ENCODE data around the gene C1QTNF6.

DNA sequence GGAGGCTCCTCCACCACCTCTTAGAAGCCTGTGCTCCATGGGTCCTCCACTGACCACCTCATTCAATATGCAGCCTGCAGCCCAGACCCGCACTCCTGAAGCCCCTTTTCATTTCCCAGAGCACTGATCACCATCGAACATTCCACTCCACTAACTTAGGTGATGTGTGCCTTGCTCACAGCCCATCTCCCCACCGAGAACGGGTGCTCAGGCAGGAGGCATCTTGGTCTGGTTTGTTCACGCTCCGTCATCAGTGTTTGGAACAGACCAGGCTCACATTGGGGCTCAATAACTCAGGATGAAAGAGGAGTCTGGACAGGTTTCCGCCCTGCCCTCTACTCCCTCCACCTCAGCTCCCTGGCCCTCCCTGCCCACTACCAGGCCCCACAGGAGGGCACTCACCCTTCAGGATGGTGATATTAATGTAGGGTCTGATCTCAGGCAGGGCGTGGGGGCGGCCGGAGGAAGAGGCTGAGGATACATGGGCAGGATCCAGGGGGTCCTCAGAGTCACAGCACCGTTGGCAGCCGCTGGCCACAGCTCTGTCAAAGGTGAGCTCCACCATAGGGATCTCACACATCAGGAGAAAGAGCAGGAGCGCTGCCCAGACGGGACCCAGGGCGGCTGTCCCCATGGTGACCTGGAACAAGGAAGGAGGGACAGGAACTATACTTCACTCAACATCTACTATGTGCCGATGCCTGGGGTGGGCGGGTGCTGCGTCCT, 3.1 kb downstream of the C1QTNF6 start:
- TF ChIP-seq CREB5 (CRISPR knock-in tag; IDR thresholded peaks at IDR 0.05; ENCODE audit: low read depth) (no peak), ZNF8 (CRISPR knock-in tag; IDR thresholded peaks at IDR 0.05) (no peak), ZNF565 (CRISPR knock-in tag; conservative IDR thresholded peaks at IDR 0.05; ENCODE audit: low read depth) (no peak), ZFP3 (CRISPR knock-in tag; IDR thresholded peaks at IDR 0.05) (no peak), CSDC2 (CRISPR knock-in tag; IDR thresholded peaks at IDR 0.05) (no peak), SNAI2 (CRISPR knock-in tag; IDR thresholded peaks at IDR 0.05) (no peak)
- TF ChIP-seq, protein P1, sequence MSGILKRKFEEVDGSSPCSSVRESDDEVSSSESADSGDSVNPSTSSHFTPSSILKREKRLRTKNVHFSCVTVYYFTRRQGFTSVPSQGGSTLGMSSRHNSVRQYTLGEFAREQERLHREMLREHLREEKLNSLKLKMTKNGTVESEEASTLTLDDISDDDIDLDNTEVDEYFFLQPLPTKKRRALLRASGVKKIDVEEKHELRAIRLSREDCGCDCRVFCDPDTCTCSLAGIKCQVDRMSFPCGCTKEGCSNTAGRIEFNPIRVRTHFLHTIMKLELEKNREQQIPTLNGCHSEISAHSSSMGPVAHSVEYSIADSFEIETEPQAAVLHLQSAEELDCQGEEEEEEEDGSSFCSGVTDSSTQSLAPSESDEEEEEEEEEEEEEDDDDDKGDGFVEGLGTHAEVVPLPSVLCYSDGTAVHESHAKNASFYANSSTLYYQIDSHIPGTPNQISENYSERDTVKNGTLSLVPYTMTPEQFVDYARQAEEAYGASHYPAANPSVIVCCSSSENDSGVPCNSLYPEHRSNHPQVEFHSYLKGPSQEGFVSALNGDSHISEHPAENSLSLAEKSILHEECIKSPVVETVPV (CRISPR knock-in tag; IDR thresholded peaks at IDR 0.05) = no peak
- TF ChIP-seq, protein P2, sequence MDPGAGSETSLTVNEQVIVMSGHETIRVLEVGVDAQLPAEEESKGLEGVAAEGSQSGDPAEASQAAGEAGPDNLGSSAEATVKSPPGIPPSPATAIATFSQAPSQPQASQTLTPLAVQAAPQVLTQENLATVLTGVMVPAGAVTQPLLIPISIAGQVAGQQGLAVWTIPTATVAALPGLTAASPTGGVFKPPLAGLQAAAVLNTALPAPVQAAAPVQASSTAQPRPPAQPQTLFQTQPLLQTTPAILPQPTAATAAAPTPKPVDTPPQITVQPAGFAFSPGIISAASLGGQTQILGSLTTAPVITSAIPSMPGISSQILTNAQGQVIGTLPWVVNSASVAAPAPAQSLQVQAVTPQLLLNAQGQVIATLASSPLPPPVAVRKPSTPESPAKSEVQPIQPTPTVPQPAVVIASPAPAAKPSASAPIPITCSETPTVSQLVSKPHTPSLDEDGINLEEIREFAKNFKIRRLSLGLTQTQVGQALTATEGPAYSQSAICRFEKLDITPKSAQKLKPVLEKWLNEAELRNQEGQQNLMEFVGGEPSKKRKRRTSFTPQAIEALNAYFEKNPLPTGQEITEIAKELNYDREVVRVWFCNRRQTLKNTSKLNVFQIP (CRISPR knock-in tag; IDR thresholded peaks at IDR 0.05; ENCODE audit: borderline replicate concordance, low read depth) = no peak
